Upper lobe of left lung (tissue), 4 donors: Measurements from ENCODE around the gene MAD1L1.

ENCODE experiments used
- CTCF ChIP-seq, 6 experiments: fragments of 450-650 bp in 4 of 6; fragments of 200-600 bp in 2 of 6; sonication (generic) in 2 of 6; IDR thresholded peaks; one replicate each; pipeline ENCODE4 v1.5.1; 2016 to 2019; ENCODE audit warnings: antibody characterized with exemption in 6 of 6
- POLR2A ChIP-seq, 4 donors: fragments of 450-650 bp; IDR thresholded peaks; one replicate each; pipeline ENCODE4 v1.5.1; 2016 to 2017; ENCODE audit warnings: antibody characterized with exemption in 4 of 4, mild to moderate bottlenecking in 2 of 4
- POLR2AphosphoS5 ChIP-seq, 2 donors: sonication (generic); formaldehyde crosslinking; IDR thresholded peaks; one replicate each; pipeline ENCODE4 v1.5.1; 2017; ENCODE audit warnings: antibody characterized with exemption in 2 of 2

- TF ChIP-seq POLR2A (IDR thresholded peaks at IDR 0.05) (no peak), CTCF (IDR thresholded peaks at IDR 0.05) (no peak), POLR2AphosphoS5 (IDR thresholded peaks at IDR 0.05) (no peak)
Observed at GRCh38 chr7:2220506-2220905, 12.2 kb downstream of the MAD1L1 start.
